ENCODE data around the gene RAI14.

The RAI14 gene

GRCh38 chr5:34656001-34656699 lies at the start of gene RAI14:
Gene RAI14, plus strand, starts transcription at chr5:34656328. Its CDS starts 30,592 bp downstream, at chr5:34686920.
- DNase-seq, result peak; percentile 44 to 72 (median 51)

DNA sequence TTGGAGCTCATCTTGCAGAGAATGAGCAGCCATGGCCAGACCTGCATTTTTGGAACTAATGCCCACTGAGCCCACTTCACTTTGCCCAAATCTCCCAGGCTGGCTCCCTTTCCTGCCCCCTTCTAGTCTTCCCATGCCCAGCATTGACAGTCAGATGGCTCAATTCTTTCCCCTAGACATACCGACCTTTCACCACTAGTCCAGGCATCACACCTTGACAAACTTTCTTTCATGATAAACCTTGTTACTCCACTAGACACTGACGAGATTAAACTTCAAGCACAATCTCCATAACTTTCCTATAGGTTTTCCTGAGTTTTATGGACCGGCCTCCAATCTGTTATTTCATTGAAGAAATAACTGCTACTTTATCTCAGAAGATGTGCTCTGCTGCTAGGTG lies 47.8 kb upstream of the RAI14 start:
- no peak for DNase-seq

DNA sequence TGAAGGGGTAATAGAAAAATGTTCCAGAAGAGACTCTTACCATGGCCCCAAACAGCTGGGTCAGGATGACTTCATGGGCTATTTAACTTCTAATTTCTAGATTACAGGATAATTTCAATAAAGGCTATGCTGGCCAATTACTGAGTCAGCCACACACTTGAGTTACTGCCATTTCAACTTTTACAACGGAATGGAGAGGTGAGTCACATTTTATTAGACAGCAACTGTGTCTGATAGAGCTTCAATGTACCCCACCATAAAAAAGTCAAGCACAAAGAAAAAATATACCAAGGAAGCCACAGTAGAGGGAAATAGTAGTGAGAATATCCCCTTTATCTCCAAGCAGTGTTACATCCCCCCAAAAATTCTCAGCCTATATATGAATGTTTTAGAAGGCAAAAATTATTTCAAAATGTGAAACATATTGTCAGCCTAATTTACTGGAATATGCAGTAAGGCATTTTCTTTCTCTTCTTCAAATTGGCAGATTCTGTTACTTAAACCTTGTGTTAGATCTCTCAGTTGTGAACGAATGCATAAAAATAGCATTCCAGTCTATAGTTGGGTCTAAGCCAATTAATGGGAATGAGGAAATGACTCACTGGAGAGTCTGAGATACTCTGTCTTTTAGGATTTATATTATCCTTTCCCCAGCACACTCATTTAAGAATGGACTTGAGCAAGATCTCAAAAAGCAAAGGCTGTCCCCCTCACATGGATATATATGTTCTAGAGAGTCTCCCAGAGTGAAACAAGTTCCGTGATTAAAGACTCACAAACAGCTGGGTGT lies 47.1 kb upstream of the RAI14 start:
- DNase-seq, result peak in 2 of 3 donors; percentile 50 to 58

DNA sequence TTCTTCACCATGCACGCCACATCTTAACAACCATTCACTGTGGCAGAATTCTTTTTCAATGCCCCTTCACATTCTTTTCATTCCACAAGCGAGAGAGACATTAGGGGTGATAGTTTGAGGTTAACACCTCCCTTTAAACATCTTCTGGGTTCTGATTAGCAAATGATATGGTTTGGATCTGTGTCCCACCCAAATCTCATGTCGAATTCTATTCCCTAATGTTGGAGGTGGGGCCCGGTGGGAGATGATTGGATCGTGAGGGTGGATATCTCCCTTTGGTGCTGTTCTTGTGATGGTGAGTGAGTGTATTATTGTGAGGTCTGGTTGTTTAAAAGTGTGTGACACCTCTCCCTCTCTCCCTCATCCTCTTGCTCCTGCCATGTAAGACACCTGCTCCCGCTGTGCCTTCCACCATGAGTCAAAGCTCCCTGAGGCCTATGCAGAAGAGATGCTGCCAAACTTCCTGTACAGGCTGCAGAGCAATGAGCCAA lies 46.1 kb upstream of the RAI14 start:
- DNase-seq, result no peak

GRCh38 chr5:34610546-34610945 lies 45.6 kb upstream of the RAI14 start:
- DNase-seq, result no peak

- DNase-seq, result no peak
These were observed 44.4 kb upstream of the RAI14 start for GRCh38 chr5:34611464-34612415.

GRCh38 chr5:34616651-34617050 lies 39.5 kb upstream of the RAI14 start:
- no peak for DNase-seq

GRCh38 chr5:34618371-34619065 lies 37.6 kb upstream of the RAI14 start:
- peak; percentile 12 to 55 (median 17) for DNase-seq

- no peak for DNase-seq
These were observed 35.9 kb upstream of the RAI14 start for GRCh38 chr5:34620185-34620584.

GRCh38 chr5:34621277-34622097 lies 34.6 kb upstream of the RAI14 start:
- no peak for DNase-seq

DNA sequence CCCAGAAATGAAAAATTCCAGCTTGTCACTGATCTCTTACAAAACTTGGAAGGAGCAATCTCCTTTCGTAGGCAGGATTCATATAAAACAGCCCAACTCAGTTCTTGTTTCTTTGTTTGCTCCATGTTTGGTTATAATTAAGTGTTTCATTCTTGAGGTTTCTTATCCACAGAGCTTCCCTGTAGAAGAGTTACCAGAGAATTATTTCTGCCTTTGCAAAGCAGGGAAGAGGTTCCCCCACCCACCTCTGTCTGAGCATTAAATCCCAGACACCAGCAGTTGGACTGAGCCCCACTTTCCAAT lies 34.1 kb upstream of the RAI14 start:
- no peak for DNase-seq

- no peak for DNase-seq
These were observed 31.4 kb upstream of the RAI14 start for GRCh38 chr5:34624691-34625090.

- no peak for DNase-seq
These were observed 30.9 kb upstream of the RAI14 start for GRCh38 chr5:34625246-34625645.

GRCh38 chr5:34626036-34626435 lies 30.1 kb upstream of the RAI14 start:
- peak; percentile 52 to 68 (median 62) for DNase-seq

DNA sequence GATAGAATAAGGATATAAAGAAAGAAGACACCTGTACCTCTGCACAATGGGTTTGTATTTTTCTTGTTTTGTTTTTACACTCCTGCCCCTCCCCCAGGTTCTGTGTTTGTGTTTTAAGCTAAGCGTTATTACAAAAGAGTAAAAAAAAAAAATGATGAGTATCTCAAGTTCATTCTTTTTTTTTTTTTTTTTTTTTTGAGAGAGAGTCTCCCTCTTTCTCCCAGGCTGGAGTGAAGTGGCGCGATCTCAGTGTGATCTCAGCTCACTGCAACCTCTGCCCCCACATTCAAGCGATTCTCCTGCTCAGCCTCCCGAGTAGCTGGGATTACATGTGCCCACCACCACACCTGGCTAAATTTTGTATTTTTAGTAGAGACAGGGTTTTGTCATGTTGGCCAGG lies 29.4 kb upstream of the RAI14 start:
- DNase-seq, result no peak

DNA sequence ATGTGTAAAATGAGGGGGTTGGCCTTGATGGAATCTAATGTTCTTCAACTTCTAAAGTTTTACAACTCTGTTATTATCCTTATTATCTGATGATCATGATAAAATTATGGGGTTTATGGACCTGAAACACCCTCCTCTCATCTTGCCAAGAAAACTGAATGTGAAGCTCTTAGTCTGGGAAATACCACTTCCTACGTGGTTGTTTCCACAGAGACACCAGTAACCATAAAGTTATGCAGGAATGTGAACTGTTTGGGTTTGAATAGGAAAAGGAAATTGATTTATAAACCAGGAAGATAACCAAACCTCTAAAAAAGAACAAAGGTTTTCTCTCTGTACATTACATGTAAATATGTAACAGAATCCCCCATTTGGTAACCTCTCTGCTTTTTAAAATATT lies 28.3 kb upstream of the RAI14 start:
- DNase-seq, result no peak

DNA sequence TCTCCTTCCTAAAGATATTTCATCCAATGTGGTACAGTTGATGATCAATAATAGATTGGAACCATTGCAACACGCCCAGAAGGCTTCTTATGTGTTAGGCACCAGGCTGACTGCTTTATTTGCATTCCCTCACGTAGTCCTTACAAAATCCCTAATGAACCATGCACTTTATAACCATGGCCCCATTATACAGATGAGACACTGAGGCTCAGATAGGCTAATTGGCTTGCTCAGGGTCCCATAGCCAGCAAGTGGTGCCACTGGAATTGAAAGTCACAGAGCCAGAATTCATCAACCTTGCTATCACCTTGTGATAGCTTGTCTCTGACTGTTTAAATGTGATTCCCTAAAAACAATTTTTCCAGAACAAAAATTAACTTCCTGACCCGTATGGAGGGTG lies 27.8 kb upstream of the RAI14 start:
- DNase-seq, result no peak

DNA sequence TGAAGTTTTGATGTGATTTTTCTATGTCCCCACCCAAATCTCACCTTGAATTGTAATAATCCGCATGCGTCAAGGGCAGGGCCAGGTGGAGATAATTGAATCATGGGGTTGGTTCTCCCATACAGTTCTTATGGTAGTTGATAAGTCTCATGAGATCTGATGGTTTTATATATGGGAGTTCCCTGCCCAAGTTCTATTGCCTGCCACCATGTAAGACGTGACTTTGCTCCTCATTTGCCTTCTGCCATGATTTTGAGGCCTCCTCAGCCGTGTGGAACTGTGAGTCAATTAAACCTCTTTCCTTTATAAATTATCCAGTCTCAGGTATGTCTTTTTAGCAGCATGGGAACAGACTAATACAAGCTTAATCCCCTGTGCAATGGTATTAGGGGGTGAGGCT lies 25.5 kb upstream of the RAI14 start:
- DNase-seq, result no peak

GRCh38 chr5:34632807-34633422 lies 23.2 kb upstream of the RAI14 start:
- no peak for DNase-seq

DNA sequence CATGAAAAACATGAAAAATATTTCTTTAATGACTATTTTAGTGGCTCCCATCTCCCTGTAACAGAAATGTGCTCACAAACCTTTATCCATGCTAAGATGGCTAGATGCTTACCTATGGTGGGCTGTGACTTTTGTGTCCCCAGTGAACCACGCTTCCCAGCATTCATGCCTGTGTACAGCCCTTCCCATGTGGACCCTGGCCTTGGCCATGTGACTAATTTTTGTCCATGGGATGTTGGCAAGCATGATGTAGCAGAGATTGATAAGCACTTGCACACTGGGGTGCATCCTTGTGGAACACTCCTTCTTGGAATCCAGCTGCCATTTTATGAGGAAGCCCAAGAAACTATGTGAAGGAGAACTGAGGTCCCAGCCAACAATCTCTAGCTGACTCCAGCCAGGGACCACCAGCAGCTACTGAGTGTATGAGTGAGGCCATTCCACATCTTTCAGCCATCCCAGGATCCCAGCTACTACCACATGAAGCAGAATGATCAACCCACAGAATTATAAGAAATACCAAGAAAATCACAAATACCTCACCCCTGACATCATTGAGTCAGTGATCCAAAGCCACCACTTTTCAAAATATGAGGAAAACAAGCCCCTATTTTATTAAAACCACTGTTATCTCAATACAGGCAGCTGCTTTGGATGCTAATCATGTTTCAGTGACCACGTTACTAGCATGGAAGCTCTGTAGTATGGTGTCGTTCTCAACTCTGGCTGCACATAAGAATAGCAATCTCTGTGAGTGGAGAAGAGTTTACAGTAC lies 16.1 kb upstream of the RAI14 start:
- DNase-seq, result no peak
